ENCODE measurements around the gene NFATC1.

The NFATC1 gene

DNA sequence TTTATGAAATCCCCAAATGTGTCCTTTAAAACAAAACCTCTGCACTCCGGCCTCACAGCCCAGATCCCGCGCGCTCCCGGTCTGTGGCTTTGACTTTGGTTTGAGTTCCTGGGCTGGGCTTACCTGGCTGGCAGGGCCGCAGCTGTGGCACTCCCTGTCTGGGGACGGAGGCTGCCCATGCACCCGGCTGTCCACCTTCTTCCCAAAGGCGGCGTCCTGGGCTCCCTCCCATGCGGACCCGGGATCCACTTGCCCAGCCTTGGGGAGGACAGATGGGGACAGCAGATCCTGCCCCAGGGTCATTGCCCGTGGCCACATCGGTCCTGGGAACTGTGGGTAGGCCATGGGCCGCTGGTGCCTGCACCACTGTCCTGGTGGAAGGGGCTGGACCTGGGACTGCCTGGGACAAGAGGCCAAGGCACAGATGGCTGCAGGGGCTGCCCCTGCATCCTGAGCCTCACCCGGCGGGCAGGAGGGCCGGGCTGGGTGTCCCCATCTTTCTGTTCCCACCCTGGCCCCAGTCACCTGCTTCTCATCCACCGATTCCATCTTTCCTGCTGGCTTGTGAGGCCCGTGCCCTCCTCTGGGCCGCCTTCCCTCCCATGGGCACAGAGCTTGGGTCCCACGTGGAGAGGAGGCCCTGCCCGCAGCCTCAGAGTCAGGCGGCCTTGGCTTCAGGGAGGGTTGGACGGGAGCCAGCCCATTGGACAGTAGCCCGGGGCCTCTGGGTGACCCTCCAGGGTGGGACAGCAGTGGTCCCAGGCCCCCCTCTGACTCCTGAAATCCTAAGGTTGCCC, 27.7 kb downstream of the NFATC1 start:
- TF ChIP-seq, protein P1, sequence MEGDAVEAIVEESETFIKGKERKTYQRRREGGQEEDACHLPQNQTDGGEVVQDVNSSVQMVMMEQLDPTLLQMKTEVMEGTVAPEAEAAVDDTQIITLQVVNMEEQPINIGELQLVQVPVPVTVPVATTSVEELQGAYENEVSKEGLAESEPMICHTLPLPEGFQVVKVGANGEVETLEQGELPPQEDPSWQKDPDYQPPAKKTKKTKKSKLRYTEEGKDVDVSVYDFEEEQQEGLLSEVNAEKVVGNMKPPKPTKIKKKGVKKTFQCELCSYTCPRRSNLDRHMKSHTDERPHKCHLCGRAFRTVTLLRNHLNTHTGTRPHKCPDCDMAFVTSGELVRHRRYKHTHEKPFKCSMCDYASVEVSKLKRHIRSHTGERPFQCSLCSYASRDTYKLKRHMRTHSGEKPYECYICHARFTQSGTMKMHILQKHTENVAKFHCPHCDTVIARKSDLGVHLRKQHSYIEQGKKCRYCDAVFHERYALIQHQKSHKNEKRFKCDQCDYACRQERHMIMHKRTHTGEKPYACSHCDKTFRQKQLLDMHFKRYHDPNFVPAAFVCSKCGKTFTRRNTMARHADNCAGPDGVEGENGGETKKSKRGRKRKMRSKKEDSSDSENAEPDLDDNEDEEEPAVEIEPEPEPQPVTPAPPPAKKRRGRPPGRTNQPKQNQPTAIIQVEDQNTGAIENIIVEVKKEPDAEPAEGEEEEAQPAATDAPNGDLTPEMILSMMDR (IDR thresholded peaks at IDR 0.05; ENCODE audit: control insufficient read depth, extremely low read depth, insufficient read depth): no peak
- no peak overlapping the region for H3K4me3 ChIP-seq (ENCODE audit: low read depth, low read length)
- no peak for DNase-seq (ENCODE audit: low read depth)

DNA sequence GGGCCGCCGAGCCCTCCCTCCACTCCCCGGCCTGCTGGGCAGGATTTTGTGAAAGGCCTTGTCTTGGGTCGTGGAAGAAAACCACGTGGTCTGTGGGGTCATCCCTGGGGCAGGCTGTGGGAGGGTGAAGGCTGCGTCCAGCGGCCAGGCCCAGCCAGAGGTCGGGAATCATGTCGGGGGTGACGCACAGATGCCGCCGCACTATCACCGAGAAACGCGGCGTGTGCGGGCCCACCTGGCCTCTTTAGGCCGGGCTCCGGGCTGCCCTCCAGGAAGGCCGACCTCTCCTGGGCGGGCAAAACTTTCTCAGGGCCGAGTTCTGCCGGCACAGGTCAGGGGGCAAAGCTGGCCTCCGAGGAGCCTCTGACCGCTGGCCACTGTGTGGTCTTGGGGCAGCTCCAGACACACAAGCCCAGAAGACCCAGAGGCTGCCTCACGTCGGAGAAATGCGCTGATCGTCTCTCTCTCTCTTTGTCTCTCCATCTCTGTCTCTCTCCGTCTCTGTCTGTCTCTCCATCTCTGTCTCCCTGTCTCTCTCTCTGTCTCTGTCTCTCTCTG, 28.4 kb downstream of the NFATC1 start:
- no peak for DNase-seq (ENCODE audit: low read depth)
- TF ChIP-seq, protein P1 (IDR thresholded peaks at IDR 0.05; ENCODE audit: control insufficient read depth, extremely low read depth, insufficient read depth): no peak
- no peak overlapping the region for H3K4me3 ChIP-seq (ENCODE audit: low read depth, low read length)

DNA sequence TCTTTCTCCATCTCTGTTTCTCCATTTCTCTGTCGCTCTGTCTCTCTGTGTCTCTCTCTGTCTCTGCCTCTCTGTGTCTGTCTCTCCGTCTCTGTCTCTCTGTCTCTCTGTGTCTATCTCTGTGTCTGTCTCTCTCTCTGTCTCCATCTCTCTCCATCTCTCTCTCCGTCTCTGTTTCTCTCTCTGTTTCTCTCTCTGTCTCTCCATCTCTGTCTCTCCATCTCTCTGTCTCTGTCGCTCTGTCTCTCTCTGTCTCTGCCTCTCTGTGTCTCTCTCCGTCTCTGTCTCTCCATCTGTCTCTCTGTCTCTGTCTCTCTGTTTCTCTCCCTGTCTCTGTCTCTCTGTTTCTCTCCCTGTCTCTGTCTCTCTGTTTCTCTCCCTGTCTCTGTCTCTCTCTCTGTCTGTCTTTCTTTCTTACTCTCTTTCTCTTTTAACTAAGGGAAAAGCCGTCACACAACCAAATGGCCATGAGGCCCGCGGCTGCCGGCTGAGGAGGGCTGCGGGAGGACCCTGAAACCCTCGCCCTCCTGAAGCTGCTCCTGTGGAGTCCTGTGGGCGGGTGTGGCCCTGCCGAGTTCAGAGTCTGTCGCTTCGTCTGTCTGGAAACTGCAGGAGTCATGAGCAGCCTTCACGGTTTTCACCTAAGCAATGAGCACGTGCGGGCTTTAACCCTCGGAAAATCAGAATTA, 29.3 kb downstream of the NFATC1 start:
- TF ChIP-seq, protein P1 (IDR thresholded peaks at IDR 0.05; ENCODE audit: control insufficient read depth, extremely low read depth, insufficient read depth): no peak
- DNase-seq (ENCODE audit: low read depth): no peak
- H3K4me3 ChIP-seq (ENCODE audit: low read depth, low read length): no peak overlapping the region

DNA sequence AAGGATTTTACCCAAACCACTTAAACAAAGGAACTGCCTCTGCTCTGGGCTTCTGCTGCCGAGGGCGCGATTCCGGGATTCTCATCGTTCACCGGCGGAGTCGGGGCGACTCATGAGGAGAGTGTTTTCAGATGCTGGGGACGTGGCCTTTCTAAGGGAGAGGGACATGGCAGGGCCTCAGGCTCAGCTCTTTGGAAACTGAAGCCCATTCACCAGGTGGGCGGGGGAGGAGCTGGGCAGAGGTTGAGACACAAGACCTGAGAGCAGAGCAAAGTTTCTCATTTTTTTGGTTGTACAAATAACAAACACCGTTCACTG, 29.8 kb downstream of the NFATC1 start:
- TF ChIP-seq, protein P1 (IDR thresholded peaks at IDR 0.05; ENCODE audit: control insufficient read depth, extremely low read depth, insufficient read depth): no peak
- no peak overlapping the region for H3K4me3 ChIP-seq (ENCODE audit: low read depth, low read length)
- no peak for DNase-seq (ENCODE audit: low read depth)

DNA sequence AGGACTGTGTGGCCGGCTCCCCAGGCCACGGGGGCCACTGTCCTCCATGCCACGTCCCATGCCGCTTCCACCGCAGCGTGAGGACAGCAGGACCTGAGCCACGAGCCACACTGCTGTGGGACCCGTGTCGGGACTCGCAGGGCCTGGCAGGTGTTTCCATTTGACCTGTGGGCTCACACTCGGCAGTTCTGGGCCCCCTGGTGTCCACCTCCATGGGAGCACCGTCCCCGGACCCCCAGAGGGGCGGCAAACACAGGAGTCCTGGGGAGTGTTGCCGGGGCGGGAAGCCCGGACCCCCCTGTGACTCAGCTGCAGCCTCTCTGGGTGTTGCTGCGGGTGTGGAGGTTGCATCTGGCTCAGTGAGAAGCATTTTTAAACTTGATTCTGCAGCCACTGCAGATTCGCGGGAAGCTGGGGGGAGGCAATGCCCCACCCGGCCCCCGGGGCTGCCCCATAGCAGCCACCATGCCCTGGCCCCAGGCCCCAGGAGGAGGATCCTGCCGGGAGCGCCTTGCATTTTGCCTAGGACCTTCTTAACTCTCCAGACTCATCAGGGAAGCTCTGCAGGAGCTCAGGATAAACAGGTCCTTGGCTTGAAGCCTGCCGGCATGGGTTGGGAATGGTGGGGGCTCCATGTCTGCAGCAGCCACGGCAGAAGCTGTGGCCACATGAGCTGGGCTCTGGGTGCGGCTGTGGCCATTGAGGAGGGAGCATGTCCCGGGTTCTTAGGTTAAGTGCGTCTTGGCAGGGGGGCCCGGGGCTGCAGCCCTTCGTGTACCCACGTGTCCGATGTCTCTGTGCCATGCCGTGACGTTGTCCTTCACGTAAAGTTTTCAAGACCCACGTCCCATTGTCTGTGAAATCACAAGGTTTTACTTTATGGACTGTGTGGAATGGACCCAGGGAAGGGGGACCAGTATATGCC, 30.9 kb downstream of the NFATC1 start:
- no peak overlapping the region for H3K4me3 ChIP-seq (ENCODE audit: low read depth, low read length)
- TF ChIP-seq, protein P1 (IDR thresholded peaks at IDR 0.05; ENCODE audit: control insufficient read depth, extremely low read depth, insufficient read depth): no peak
- DNase-seq (ENCODE audit: low read depth): no peak

DNA sequence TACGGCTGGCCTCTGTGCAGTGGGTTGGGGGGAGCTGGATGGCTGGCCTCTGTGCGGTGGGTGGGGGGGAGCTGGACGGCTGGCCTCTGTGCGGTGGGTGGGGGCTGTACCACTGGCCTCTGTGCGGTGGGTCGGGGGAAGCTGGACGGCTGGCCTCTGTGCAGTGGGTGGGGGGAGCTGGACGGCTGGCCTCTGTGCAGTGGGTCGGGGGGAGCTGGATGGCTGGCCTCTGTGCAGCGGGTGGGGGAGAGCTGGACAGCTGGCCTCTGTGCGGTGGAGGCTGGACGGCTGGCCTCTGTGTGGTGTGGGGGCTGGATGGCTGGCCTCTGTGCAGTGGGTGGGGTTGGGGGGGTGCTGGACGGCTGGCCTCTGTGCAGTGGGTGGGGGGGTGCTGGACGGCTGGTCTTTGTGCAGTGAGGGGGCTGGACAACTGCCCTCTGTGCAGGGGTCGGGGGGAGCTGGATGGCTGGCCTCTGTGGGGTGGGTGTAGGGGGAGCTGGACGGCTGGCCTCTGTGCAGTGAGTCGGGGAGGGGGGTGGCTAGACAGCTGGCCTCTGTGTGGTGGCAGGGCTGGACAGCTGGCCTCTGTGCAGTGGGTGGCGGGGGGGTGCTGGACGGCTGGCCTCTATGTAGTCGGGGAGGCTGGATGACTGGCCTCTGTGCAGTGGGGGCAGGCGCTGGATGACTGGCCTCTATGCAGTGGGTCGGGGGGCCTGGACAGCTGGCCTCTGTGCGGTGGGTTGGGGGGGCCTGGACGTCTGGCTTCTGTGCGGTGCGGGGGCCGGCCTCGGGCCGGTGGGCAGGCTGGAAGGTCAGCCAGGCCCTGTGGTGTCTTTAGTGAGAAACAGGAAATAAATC, 31.9 kb downstream of the NFATC1 start:
- TF ChIP-seq, protein P1 (IDR thresholded peaks at IDR 0.05; ENCODE audit: control insufficient read depth, extremely low read depth, insufficient read depth): no peak
- DNase-seq (ENCODE audit: low read depth): no peak
- no peak overlapping the region for H3K4me3 ChIP-seq (ENCODE audit: low read depth, low read length)
